ENCODE measurements around the gene STK11IP.

STK11IP gene

GRCh38 chr2:219563271-219563928, 34.3 kb upstream of the STK11IP start:
- no peak for DNase-seq

- no peak for DNase-seq
Measured at GRCh38 chr2:219565130-219566080, 32.3 kb upstream of the STK11IP start.

- no peak for DNase-seq
Measured at GRCh38 chr2:219566640-219567039, 31.0 kb upstream of the STK11IP start.

GRCh38 chr2:219567131-219567530, 30.5 kb upstream of the STK11IP start:
- DNase-seq: no peak

GRCh38 chr2:219567791-219568361, 29.8 kb upstream of the STK11IP start:
- no peak for DNase-seq

- no peak for DNase-seq
Measured at GRCh38 chr2:219569041-219569440, 28.6 kb upstream of the STK11IP start.

- no peak for DNase-seq
Measured at GRCh38 chr2:219569635-219570034, 28.0 kb upstream of the STK11IP start.

GRCh38 chr2:219570194-219570923, 27.3 kb upstream of the STK11IP start:
- no peak for DNase-seq

- no peak for DNase-seq
Measured at GRCh38 chr2:219570924-219571310, 26.7 kb upstream of the STK11IP start.

- no peak for DNase-seq
Measured at GRCh38 chr2:219571311-219572236, 26.1 kb upstream of the STK11IP start, which contains the start of gene OBSL1. Gene OBSL1 (minus strand): TSS chr2:219571539. CDS start chr2:219571232, 307 bp downstream.

- no peak for DNase-seq
Measured at GRCh38 chr2:219572237-219573001, 25.2 kb upstream of the STK11IP start, which contains the start of gene INHA. Gene INHA (plus strand): TSS chr2:219572310. CDS start chr2:219572375, 65 bp downstream.

GRCh38 chr2:219573166-219573565, 24.5 kb upstream of the STK11IP start:
- no peak for DNase-seq

- DNase-seq: no peak
Measured at GRCh38 chr2:219574484-219575311, 23.0 kb upstream of the STK11IP start.

- no peak for DNase-seq
Measured at GRCh38 chr2:219575566-219576504, 21.8 kb upstream of the STK11IP start.

GRCh38 chr2:219576505-219577388, 20.9 kb upstream of the STK11IP start:
- no peak for DNase-seq

GRCh38 chr2:219578811-219579613, 18.6 kb upstream of the STK11IP start:
- no peak for DNase-seq

GRCh38 chr2:219581346-219581745, 16.3 kb upstream of the STK11IP start:
- DNase-seq: no peak
